ENCODE results near the gene TBL3.

TBL3 gene

DNA sequence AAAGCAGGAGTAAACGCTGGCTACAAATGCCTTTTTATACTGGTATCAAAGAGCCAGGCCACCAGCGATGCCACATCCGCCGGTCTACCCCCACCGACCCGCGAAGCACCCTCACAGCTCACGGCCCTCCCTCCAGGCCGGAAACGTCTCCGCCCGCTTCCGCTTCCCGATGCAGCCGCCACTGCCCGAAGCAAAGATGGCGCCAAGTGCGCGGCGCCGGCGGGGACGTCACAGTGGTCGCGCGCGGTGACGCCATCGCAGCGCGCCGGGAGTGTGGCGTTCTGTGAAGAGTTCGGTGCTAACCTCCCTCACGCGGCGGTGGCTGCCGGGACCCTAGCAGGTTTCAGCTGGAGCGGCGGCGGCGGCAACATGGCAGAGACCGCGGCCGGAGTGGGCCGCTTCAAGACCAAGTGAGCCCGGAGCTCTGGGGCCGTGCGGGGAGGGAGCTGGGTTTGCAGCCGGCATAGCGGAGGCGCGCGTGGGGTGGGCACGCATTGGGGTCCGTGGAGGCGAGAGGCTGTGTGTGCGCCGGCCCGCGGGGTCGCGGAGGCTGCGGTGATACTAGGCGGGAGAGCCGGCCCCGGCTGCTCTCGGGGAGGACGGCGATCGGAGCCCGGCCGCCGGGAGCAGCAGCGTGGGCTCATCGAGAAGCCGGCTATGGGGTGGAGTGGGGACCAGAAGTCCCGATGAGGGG lies at the start of gene TBL3:
Gene TBL3, plus strand, starts transcription at position 258 of the 694 bp plus-strand sequence. Its CDS starts 112 bp downstream, at position 370.
- Histone ChIP-seq H3K9ac (ENCODE audit: low read depth, low read length) (peak within 1 kb of the TSS; percentile 95), H3K9me3 (ENCODE audit: insufficient read depth, low read depth, low read length) (no peaks in the 10 kb centered on the region), H3K4me1 (ENCODE audit: insufficient read depth, low read length) (no peaks in the 10 kb centered on the region; the same call in 1 of the 2 replicates), H3K27ac (ENCODE audit: low read length) (peak within 1 kb of the TSS; percentile 40), H3K4me3 (ENCODE audit: low read length) (peak within 1 kb of the TSS; percentile 91), H3K36me3 (ENCODE audit: insufficient read depth, low read depth, low read length) (peaks cover 27% of the 10 kb centered on the region), H3K27me3 (ENCODE audit: insufficient read depth, low read length) (no peaks in the 10 kb centered on the region)

DNA sequence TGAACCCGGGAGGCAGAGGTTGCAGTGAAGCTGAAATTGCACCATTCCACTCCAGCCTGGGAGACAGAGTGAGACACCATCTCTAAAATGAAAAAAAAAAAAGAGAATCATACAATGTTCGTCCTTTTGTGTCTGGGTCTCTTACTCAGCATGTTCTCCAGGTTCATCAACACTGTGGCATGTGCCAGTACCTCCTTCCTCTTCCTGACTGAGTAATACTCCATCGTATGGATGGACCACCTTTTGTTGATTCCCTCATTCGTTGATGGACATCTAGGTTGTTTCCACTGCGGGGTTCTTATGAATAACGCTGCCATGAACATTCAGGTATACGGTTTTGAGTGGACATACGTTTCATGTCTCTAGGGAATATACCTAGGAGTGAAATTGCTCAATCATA lies 49.5 kb upstream of the TBL3 start:
- Histone ChIP-seq H3K27ac (ENCODE audit: low read length) (no peak overlapping the region), H3K36me3 (ENCODE audit: insufficient read depth, low read depth, low read length) (no peaks in the 10 kb centered on the region), H3K27me3 (ENCODE audit: insufficient read depth, low read length) (peaks cover 78% of the 10 kb centered on the region), H3K9ac (ENCODE audit: low read depth, low read length) (no peak overlapping the region), H3K4me1 (ENCODE audit: insufficient read depth, low read length) (peaks cover 2% of the 10 kb centered on the region; the same call in 1 of the 2 replicates), H3K4me3 (ENCODE audit: low read length) (no peak overlapping the region), H3K9me3 (ENCODE audit: insufficient read depth, low read depth, low read length) (no peaks in the 10 kb centered on the region)

DNA sequence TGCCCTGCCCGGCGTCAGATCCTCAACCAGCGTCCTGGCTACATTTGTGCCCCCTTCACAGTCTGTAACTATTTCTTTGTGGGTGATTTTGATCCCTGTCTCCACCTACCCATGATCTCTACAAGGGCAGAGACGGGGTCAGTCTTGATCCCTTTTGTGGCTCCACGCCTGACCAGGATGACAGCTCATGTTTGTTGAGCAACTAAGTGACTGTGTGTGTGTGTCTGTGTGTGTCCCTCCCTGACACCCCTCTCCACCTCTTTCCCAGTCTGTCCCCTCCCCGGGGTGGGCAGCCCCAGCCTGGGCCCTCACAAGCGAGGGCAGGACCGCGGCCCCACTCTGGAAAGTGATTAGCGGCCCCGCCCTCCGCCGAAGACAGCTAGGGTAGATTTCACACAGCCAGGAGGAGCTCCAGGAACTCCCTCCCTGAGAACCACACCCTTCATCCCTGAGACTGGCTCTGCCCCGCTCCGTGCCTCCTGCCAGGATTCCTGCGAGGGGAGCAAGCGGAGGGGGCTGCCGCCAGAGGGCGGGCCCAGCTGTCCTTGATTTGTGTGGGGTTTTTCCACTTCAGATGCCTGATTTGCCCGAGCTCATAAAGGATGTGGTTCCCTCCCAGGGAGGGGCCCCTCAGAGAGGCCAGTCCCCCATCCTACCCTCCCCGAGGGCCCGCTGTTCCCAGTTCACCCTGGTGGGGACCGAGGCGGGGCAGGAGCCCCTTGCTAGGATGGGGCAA lies 48.4 kb upstream of the TBL3 start:
- Histone ChIP-seq H3K27ac (ENCODE audit: low read length) (no peak overlapping the region), H3K4me1 (ENCODE audit: insufficient read depth, low read length) (peaks cover 2% of the 10 kb centered on the region; the same call in 1 of the 2 replicates), H3K4me3 (ENCODE audit: low read length) (peak overlapping the region; percentile 45; the same call in 1 of the 2 replicates), H3K27me3 (ENCODE audit: insufficient read depth, low read length) (peaks cover 70% of the 10 kb centered on the region), H3K36me3 (ENCODE audit: insufficient read depth, low read depth, low read length) (no peaks in the 10 kb centered on the region), H3K9me3 (ENCODE audit: insufficient read depth, low read depth, low read length) (no peaks in the 10 kb centered on the region), H3K9ac (ENCODE audit: low read depth, low read length) (no peak overlapping the region)

DNA sequence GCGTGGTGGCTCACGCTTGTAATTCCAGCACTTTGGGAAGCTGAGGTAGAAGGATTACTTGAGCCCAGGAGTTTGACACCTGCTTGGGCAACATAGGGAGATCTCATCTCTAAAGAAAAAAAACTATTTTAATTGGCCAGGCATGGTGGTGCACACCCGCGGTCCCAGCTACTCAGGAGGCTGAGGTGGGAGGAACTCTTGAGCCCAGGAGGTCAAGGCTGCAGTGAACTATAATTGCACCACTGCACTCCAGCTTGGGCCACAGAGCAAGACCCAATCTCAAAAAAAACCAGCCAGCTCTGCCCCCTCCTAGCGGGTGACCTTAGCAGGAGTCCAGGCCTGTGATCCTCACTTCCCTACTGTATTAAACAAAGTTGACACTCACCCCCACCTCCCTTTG lies 47.8 kb upstream of the TBL3 start:
- Histone ChIP-seq H3K4me1 (ENCODE audit: insufficient read depth, low read length) (peaks cover 2% of the 10 kb centered on the region; the same call in 1 of the 2 replicates), H3K9ac (ENCODE audit: low read depth, low read length) (no peak overlapping the region), H3K4me3 (ENCODE audit: low read length) (no peak overlapping the region), H3K9me3 (ENCODE audit: insufficient read depth, low read depth, low read length) (no peaks in the 10 kb centered on the region), H3K27ac (ENCODE audit: low read length) (no peak overlapping the region), H3K27me3 (ENCODE audit: insufficient read depth, low read length) (peaks cover 64% of the 10 kb centered on the region), H3K36me3 (ENCODE audit: insufficient read depth, low read depth, low read length) (no peaks in the 10 kb centered on the region)

DNA sequence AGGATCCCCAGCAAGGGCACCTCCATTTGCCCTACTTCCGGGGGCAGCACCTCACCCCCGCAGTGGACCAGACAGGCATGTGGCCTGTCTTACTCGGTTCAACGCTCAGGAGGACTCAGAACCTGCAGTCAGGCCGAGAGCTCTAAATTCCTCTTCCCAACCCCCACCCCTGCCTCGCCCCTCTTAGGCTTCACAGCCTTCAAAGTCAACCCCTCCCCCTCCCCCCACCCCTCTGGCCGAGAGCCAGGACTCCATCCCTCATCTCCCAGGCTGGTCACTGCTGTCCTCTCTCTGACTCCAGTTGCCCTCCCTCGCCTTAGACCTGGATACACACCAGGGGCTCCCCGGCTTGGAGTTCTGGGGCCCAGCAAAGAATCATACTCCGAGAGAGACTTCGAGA lies 45.6 kb upstream of the TBL3 start:
- Histone ChIP-seq H3K27me3 (ENCODE audit: insufficient read depth, low read length) (peaks cover 57% of the 10 kb centered on the region), H3K27ac (ENCODE audit: low read length) (no peak overlapping the region), H3K36me3 (ENCODE audit: insufficient read depth, low read depth, low read length) (no peaks in the 10 kb centered on the region), H3K9ac (ENCODE audit: low read depth, low read length) (no peak overlapping the region), H3K4me1 (ENCODE audit: insufficient read depth, low read length) (peaks cover 2% of the 10 kb centered on the region; the same call in 1 of the 2 replicates), H3K4me3 (ENCODE audit: low read length) (no peak overlapping the region), H3K9me3 (ENCODE audit: insufficient read depth, low read depth, low read length) (no peaks in the 10 kb centered on the region)

DNA sequence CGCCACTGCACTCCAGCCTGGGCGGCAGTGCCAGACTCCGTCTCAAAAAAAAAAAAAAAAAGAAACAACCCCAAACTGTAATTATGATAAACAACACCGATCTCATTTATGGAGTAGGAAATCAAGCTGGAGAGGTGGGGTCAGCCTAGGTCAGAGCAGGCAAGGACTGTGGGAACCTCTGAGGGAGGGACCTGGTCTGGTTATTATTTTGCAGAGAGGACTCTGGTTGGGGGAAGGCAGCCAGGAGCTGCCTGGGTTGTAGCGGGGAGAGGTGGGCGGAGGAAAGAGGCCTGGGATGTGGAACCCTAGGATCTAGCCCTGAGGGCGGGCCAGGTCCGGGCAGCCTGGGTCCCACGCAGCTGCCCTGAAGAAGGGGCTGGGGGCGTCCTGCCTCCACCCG lies 42.7 kb upstream of the TBL3 start:
- Histone ChIP-seq H3K27ac (ENCODE audit: low read length) (no peak overlapping the region), H3K4me3 (ENCODE audit: low read length) (peak overlapping the region; percentile 30; the same call in 1 of the 2 replicates), H3K4me1 (ENCODE audit: insufficient read depth, low read length) (0 out of 2 replicates have a peak, but pooled peaks cover 2% of the 10 kb centered on the region), H3K9ac (ENCODE audit: low read depth, low read length) (no peak overlapping the region), H3K27me3 (ENCODE audit: insufficient read depth, low read length) (peaks cover 29% of the 10 kb centered on the region), H3K36me3 (ENCODE audit: insufficient read depth, low read depth, low read length) (no peaks in the 10 kb centered on the region), H3K9me3 (ENCODE audit: insufficient read depth, low read depth, low read length) (no peaks in the 10 kb centered on the region)

DNA sequence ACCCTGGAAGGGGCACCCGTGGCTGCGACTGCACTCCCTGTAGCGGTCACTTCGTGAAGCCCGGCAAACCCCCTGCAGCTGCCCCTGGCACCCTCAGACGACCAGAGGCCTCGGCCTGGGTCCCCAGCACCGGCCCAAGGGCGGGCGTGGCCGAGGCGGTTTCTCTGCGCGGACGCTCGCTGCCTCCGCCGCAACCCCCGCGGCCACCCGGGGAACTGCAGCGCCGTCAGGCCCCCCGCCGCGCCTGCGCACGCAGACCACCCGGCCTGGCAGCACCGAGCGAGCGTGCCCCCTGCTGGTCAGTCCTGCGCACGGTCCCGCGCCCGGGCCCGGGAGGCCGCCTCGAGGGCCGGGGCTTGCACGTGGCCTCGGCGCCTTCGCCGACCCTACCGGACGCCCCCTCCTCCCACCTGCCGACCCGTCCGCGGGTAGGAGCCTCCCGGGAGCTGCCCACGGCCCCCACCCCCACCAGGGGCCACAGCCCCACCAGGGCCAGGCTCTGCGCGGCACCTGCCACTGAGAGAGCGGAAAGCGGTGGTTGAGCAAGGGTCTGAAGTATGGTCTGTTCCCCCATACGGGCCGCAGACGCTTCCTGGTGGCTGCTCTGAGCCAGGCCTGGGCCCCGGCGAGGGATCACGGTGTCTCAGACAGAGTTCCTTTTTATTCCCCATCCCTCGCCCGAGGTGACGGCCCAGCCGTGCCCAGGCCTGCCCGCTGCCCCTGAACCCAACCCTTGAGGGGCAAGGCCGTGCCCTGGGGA lies 42.1 kb upstream of the TBL3 start:
- H3K4me3 ChIP-seq (ENCODE audit: low read length): peak overlapping the region; percentile 30; the same call in 1 of the 2 replicates
- H3K9ac ChIP-seq (ENCODE audit: low read depth, low read length): no peak overlapping the region
- H3K9me3 ChIP-seq (ENCODE audit: insufficient read depth, low read depth, low read length): no peaks in the 10 kb centered on the region
- H3K36me3 ChIP-seq (ENCODE audit: insufficient read depth, low read depth, low read length): no peaks in the 10 kb centered on the region
- peaks cover 23% of the 10 kb centered on the region for H3K27me3 ChIP-seq (ENCODE audit: insufficient read depth, low read length)
- H3K27ac ChIP-seq (ENCODE audit: low read length): no peak overlapping the region
- H3K4me1 ChIP-seq (ENCODE audit: insufficient read depth, low read length): 0 out of 2 replicates have a peak, but pooled peaks cover 2% of the 10 kb centered on the region

DNA sequence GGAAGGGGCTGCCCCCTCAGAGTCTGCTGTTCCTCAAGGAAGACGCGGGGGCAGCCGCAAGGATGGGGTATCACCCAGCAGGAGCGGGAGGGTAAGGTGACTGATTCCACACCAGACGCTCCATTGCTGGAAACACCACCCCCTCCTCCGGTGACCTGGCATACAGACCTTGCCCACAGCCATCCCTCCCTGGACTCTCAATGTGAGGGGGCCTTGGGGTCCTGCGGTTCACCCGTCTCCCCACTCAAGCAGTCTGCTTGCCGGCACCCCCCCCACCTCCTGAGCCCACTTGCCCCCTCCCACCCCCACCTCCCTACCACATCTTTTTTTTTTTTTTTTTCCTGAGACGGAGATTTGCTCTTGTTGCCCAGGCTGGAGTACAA lies 41.5 kb upstream of the TBL3 start:
- 0 out of 2 replicates have a peak, but pooled peaks cover 2% of the 10 kb centered on the region for H3K4me1 ChIP-seq (ENCODE audit: insufficient read depth, low read length)
- H3K27me3 ChIP-seq (ENCODE audit: insufficient read depth, low read length): peaks cover 19% of the 10 kb centered on the region
- no peaks in the 10 kb centered on the region for H3K9me3 ChIP-seq (ENCODE audit: insufficient read depth, low read depth, low read length)
- no peak overlapping the region for H3K27ac ChIP-seq (ENCODE audit: low read length)
- H3K36me3 ChIP-seq (ENCODE audit: insufficient read depth, low read depth, low read length): no peaks in the 10 kb centered on the region
- no peak overlapping the region for H3K4me3 ChIP-seq (ENCODE audit: low read length)
- H3K9ac ChIP-seq (ENCODE audit: low read depth, low read length): no peak overlapping the region

DNA sequence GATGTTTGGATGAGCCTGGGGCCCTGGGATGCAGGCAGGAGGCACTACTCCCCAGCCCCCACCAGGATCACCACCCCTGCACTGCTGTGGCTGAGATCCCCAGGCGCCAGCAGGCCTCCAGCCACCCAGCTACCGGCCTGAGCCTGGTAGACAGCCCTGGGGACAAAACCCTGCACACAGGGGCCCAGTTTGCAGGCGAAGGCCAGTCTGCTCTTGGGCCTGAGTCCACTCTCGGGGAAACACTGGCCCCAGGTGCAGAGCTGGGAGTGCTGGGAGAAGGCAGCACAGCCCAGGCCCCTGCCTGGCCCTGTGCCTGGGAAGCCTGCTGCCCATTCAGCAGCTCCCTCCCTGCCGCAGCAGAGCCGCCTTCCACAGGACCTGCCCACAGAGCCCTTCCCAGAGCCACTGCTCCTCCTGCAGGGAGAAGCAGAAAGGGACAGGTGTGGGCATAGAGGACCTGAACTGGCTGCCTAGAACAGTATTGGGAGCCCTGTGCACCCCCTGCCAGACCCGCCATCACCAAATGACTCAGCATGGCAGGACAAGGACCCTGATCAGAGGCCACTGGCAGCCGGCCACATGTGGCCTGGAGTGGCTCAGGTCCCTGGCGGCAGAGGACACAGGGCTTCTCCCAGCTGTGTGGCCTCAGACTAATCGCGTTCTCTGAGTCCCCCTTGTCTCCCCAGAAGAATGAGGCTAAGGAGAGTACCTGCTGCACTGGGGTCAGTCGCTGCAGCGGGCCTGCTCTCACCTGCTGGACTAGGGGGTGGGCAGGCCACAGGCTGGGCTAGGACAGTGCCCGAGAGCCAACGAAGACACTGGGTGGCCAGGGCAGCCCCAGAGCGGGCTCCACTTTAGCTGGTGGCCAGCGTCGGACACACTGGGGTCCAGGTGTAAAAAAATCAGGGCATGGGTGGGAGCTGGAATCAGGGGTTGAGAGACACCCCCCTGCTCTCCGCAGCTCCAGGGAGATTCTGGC lies 39.5 kb upstream of the TBL3 start:
- no peak overlapping the region for H3K27ac ChIP-seq (ENCODE audit: low read length)
- H3K9me3 ChIP-seq (ENCODE audit: insufficient read depth, low read depth, low read length): no peaks in the 10 kb centered on the region
- H3K36me3 ChIP-seq (ENCODE audit: insufficient read depth, low read depth, low read length): no peaks in the 10 kb centered on the region
- peaks cover 15% of the 10 kb centered on the region for H3K27me3 ChIP-seq (ENCODE audit: insufficient read depth, low read length)
- no peak overlapping the region for H3K4me3 ChIP-seq (ENCODE audit: low read length)
- no peaks in the 10 kb centered on the region for H3K4me1 ChIP-seq (ENCODE audit: insufficient read depth, low read length)
- no peak overlapping the region for H3K9ac ChIP-seq (ENCODE audit: low read depth, low read length)

DNA sequence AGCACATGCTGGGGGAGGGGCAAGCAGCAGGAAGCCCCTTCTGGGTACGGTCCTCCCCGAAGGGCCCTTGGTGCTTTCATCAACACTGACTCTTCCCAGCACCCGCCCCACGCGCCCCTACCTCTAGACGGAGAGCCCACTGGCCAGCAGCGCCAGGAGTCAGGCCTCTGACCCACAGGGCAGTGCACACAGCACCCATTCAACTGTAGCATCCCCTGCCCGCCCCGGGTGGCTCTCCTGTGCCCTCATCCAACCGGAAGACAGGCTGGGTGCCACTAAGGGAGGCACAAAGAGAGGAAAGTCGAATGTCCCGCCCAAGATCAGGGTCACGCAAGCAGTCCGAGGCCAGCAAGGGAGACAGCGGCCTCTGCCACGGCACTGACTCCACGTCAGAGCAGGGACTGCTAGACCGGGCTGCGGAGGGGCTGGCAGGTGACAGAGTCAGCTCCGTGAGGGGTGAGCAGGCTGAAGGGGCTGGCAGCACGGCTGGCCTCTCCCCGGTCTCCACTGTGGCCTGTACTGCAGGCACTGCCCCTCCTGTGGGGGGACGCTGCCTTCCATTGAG lies 38.7 kb upstream of the TBL3 start:
- peaks cover 6% of the 10 kb centered on the region; the same call in 1 of the 2 replicates for H3K36me3 ChIP-seq (ENCODE audit: insufficient read depth, low read depth, low read length)
- H3K9ac ChIP-seq (ENCODE audit: low read depth, low read length): no peak overlapping the region
- H3K27me3 ChIP-seq (ENCODE audit: insufficient read depth, low read length): peaks cover 15% of the 10 kb centered on the region
- H3K4me1 ChIP-seq (ENCODE audit: insufficient read depth, low read length): no peaks in the 10 kb centered on the region
- no peak overlapping the region for H3K4me3 ChIP-seq (ENCODE audit: low read length)
- no peak overlapping the region for H3K27ac ChIP-seq (ENCODE audit: low read length)
- H3K9me3 ChIP-seq (ENCODE audit: insufficient read depth, low read depth, low read length): no peaks in the 10 kb centered on the region

Measured in iPS-20b (cell line).